Activated T-cell treated with anti-CD3 and anti-CD28 coated beads, Interleukin-2, amount 50 U/mL, for 4 hours (primary cell): ENCODE results near the gene SMDT1. TPM values are rescaled to one million over a fixed set of nuclear protein-coding genes. Genes with fewer than 3 reads are reported as not detected.

ENCODE experiments used
- total RNA-seq, 3 donors: library from RNA; stranded (reverse); gene quantifications; one replicate each; pipeline ENCODE4 v1.2.1, GENCODE V29; 2021

The SMDT1 gene
- total RNA-seq, 3 donors from 2014 or later, result 84.0 to 88.2 (median 86.6) TPM

Other genes starting within 250 kb of the SMDT1 start
- 100 to 1,000 TPM; 123 to 178 (median 155) TPM for gene SREBF2, start 246.6 kb upstream of the SMDT1 start, total RNA-seq
- gene SHISA8, start 164.6 kb upstream of the SMDT1 start, total RNA-seq, result 1 to 10 TPM; 3.9 to 5.6 (median 5.0) TPM
- gene TNFRSF13C, start 152.9 kb upstream of the SMDT1 start, total RNA-seq, result 1 to 10 TPM; 6.1 to 7.6 (median 6.9) TPM
- 10 to 100 TPM; 40.7 to 52.2 (median 48.5) TPM for gene CENPM, start 132.5 kb upstream of the SMDT1 start, total RNA-seq
- 1 to 10 TPM in 1 of 3 donors, under 1 TPM in 2; 0.68 to 1.3 (median 0.84) TPM for gene SEPTIN3, start 110.3 kb upstream of the SMDT1 start, total RNA-seq
- gene WBP2NL, start 80.9 kb upstream of the SMDT1 start, total RNA-seq, result under 1 TPM; 0.16 to 0.40 (median 0.30) TPM
- 10 to 100 TPM; 14.2 to 16.4 (median 14.2) TPM for gene NAGA, start 8.9 kb upstream of the SMDT1 start, total RNA-seq
- 1 to 10 TPM; 2.0 to 2.3 (median 2.1) TPM for gene PHETA2, start 5.5 kb upstream of the SMDT1 start, total RNA-seq
- gene NDUFA6, start 11.1 kb downstream of the SMDT1 start, total RNA-seq, result 100 to 1,000 TPM in 2 of 3 donors, 10 to 100 TPM in 1; 96.3 to 129 (median 116) TPM
- 1 to 10 TPM; 1.1 to 2.3 (median 1.9) TPM for gene CYP2D6, start 51.1 kb downstream of the SMDT1 start, total RNA-seq
- gene TCF20, start 191.0 kb downstream of the SMDT1 start, total RNA-seq, result 10 to 100 TPM; 68.1 to 74.4 (median 69.9) TPM